Measurements from ENCODE around the gene GABPA. TPM values are rescaled to one million over a fixed set of nuclear protein-coding genes. Genes with fewer than 3 reads are reported as not detected.
A peak's percentile ranks its signal among the peaks of the same experiment; 100 is the strongest.

GABPA gene
- total and polyA plus RNA-seq, 9 of the 15 experiments (the other 6 are each of a cell fraction or from before 2014, with no cell fraction given), result 8.9 to 35.7 (median 22.8) TPM

- peaks cover 7 to 14% of the 10 kb centered on the region in 2 experiments; a peak in 3 of 5 replicates for H3K27me3 ChIP-seq (ENCODE audit: control insufficient read depth in 2 of 2, insufficient read depth in 2 of 2, low read length in 2 of 2)
- in situ Hi-C loops (cut with MboI), result loop anchor here (5.0 kb wide), 1 partner anchor 194 kb away; the partner anchor contains the start of gene MRPL39
- DNase-seq (ENCODE audit: extremely low read depth in 1 of 4, low spot score in 3 of 4) (peak; percentile 87 to 95 (median 92)), ATAC-seq (peak; percentile 100), FAIRE-seq (peak; percentile 99)
- H3K79me2 ChIP-seq (ENCODE audit: control insufficient read depth, insufficient read depth, low read length), result no peaks in the 10 kb centered on the region
- no peak overlapping the region for H3K27ac ChIP-seq (ENCODE audit: extremely low read depth, low read depth, low read length)
- CTCF ChIA-PET (ENCODE audit: low intra/inter-chr PET ratio), result interaction anchor here (0.5 to 3.9 kb wide), 5 partner anchors 61 to 193 kb away, joined by 3 to 27 read pairs (median 4); partner anchors contain the start of gene MRPL39
- no peaks in the 10 kb centered on the region; a peak in 1 of 5 replicates for H3K4me1 ChIP-seq (replicated peaks in 1 of 2; ENCODE audit: control insufficient read depth in 2 of 2, insufficient read depth in 2 of 2, low read length in 2 of 2)
- H4K20me1 ChIP-seq (replicated peaks; ENCODE audit: control insufficient read depth, insufficient read depth, low read length), result no peaks in the 10 kb centered on the region
- BruUV-seq (replicated peaks), result no TSS peak
- POLR2A ChIA-PET, result no interaction called here
- intact Hi-C loops (cut with micrococcal nuclease), result loop anchor here (1.0 to 5.0 kb wide), 4 partner anchors 61 to 193 kb away; partner anchors contain the start of genes ATP5PF and GABPA
- no peaks in the 10 kb centered on the region for H3K9me3 ChIP-seq (replicated peaks; ENCODE audit: control insufficient read depth, insufficient read depth, low read depth, low read length)
- no peak overlapping the region for H3K9ac ChIP-seq (ENCODE audit: insufficient read depth in 1 of 2, low read depth in 2 of 2, low read length in 2 of 2)
- H3K4me2 ChIP-seq (ENCODE audit: insufficient read depth, low read length), result peak overlapping the region; percentile 39; the same call in 1 of the 2 replicates
- H3K9me1 ChIP-seq (ENCODE audit: control insufficient read depth, insufficient read depth, low read length), result no peaks in the 10 kb centered on the region
- 40% methylated on average over 20 of the region's 20 CpGs for WGBS (ENCODE audit: insufficient coverage, low coverage, missing lambda C conversion rate)
- H2AFZ ChIP-seq (ENCODE audit: low read depth, low read length), result peak overlapping the region; percentile 83
- H3K36me3 ChIP-seq (ENCODE audit: control insufficient read depth, insufficient read depth, low read length), result no peaks in the 10 kb centered on the region
- no peak overlapping the region for H3K4me3 ChIP-seq
- peak; percentile 40; the same call in 1 of the 2 replicates for TF ChIP-seq MYC (IDR thresholded peaks at IDR 0.05; ENCODE audit: low read depth, low read length)
- TF ChIP-seq MYC (CRISPR knock-in tag; IDR thresholded peaks at IDR 0.05; ENCODE audit: borderline replicate concordance, low read depth), result no peak
- TF ChIP-seq, protein P1, sequence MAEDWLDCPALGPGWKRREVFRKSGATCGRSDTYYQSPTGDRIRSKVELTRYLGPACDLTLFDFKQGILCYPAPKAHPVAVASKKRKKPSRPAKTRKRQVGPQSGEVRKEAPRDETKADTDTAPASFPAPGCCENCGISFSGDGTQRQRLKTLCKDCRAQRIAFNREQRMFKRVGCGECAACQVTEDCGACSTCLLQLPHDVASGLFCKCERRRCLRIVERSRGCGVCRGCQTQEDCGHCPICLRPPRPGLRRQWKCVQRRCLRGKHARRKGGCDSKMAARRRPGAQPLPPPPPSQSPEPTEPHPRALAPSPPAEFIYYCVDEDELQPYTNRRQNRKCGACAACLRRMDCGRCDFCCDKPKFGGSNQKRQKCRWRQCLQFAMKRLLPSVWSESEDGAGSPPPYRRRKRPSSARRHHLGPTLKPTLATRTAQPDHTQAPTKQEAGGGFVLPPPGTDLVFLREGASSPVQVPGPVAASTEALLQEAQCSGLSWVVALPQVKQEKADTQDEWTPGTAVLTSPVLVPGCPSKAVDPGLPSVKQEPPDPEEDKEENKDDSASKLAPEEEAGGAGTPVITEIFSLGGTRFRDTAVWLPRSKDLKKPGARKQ (CRISPR knock-in tag; IDR thresholded peaks at IDR 0.05), result peak; percentile 70; the same call in 1 of the 2 replicates
- TF ChIP-seq, protein P2, sequence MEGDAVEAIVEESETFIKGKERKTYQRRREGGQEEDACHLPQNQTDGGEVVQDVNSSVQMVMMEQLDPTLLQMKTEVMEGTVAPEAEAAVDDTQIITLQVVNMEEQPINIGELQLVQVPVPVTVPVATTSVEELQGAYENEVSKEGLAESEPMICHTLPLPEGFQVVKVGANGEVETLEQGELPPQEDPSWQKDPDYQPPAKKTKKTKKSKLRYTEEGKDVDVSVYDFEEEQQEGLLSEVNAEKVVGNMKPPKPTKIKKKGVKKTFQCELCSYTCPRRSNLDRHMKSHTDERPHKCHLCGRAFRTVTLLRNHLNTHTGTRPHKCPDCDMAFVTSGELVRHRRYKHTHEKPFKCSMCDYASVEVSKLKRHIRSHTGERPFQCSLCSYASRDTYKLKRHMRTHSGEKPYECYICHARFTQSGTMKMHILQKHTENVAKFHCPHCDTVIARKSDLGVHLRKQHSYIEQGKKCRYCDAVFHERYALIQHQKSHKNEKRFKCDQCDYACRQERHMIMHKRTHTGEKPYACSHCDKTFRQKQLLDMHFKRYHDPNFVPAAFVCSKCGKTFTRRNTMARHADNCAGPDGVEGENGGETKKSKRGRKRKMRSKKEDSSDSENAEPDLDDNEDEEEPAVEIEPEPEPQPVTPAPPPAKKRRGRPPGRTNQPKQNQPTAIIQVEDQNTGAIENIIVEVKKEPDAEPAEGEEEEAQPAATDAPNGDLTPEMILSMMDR (IDR thresholded peaks at IDR 0.05 in 2 of 3, conservative IDR thresholded peaks at IDR 0.05 in 1 of 3; ENCODE audit: insufficient read depth in 2 of 3, low read depth in 1 of 3, low read length in 3 of 3), result peak; percentile 100
- TF ChIP-seq ZKSCAN1 (IDR thresholded peaks at IDR 0.05; ENCODE audit: low read depth, low read length), result no peak
- TF ChIP-seq CREM (IDR thresholded peaks at IDR 0.05; ENCODE audit: low read depth), result peak; percentile 64
- TF ChIP-seq GABPA (tag; conservative IDR thresholded peaks at IDR 0.05; ENCODE audit: low read depth), result no peak
- no peak for TF ChIP-seq ELF4 (CRISPR knock-in tag; IDR thresholded peaks at IDR 0.05)
- TF ChIP-seq, protein P3, sequence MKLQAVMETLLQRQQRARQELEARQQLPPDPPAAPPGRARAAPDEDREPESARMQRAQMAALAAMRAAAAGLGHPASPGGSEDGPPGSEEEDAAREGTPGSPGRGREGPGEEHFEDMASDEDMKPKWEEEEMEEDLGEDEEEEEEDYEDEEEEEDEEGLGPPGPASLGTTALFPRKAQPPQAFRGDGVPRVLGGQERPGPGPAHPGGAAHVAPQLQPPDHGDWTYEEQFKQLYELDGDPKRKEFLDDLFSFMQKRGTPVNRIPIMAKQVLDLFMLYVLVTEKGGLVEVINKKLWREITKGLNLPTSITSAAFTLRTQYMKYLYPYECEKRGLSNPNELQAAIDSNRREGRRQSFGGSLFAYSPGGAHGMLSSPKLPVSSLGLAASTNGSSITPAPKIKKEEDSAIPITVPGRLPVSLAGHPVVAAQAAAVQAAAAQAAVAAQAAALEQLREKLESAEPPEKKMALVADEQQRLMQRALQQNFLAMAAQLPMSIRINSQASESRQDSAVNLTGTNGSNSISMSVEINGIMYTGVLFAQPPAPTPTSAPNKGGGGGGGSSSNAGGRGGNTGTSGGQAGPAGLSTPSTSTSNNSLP (IDR thresholded peaks at IDR 0.05; ENCODE audit: borderline replicate concordance, low read depth, low read length), result peak; percentile 74; the same call in 1 of the 2 replicates
- 0 out of 2 replicates have a peak, but pooled peaks have one; percentile 22 for TF ChIP-seq ZNF384 (IDR thresholded peaks at IDR 0.05; ENCODE audit: low read depth, low read length)
- peak in 1 of 2 experiments; percentile 46; a peak in 1 of 3 replicates for TF ChIP-seq CBX3 (IDR thresholded peaks at IDR 0.05; ENCODE audit: borderline replicate concordance in 1 of 2, low read length in 2 of 2)
- no peak for TF ChIP-seq PHF21A (IDR thresholded peaks at IDR 0.05; ENCODE audit: borderline replicate concordance, low read depth)
- TF ChIP-seq GATA2 (CRISPR knock-in tag; IDR thresholded peaks at IDR 0.05), result no peak
Measured at GRCh38 chr21:25801217-25802014, 66.6 kb downstream of the GABPA start.
